ENCODE results near the gene HS3ST4. TPM values are rescaled to one million over a fixed set of nuclear protein-coding genes. Genes with fewer than 3 reads are reported as not detected.

Gene HS3ST4
- total and polyA plus RNA-seq, 2 experiments from 2014 or later = 0.44 to 2.1 TPM

DNA sequence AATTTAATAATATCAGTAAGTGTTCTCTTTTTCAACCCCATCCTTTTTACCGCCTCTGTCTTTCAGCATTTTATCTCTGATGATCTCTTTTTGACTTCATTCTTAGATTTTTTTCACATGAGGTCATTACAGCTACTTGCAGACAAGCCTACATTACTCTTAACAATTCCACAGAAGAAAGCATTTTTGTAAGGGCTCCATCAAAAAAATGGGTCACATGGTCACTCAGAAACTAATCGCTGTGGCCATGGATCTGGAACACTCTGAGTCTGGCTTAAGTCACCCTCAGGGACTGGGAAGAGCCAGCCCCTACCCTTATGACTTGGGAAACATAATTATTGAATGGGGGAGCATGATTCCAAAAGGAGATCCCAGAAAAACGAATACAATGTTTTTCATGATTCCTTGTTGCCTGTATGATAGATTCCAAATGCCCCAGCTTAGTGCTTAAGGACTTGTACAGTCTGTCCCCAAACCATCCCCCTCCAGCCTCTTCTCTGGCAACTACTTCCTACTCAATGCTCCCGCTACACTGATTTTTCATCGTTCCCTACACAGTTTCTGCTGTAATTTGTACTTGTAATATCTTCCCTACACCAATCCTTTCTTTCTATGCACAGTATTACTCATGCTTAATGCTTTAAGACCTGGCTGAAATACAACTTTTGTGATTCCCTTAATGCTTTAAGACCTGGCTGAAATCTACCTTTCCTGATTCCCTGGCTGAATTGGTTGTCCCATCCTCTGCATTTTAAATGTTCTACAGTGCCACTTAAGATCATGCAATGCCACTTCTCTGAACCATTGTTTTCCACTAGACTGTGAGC lies 457.8 kb downstream of the HS3ST4 start:
- Histone ChIP-seq H3K36me3 (ENCODE audit: insufficient read depth) (no peaks in the 10 kb centered on the region), H3F3A (replicated peaks; ENCODE audit: low read depth) (no peaks in the 10 kb centered on the region), H3K27me3 (ENCODE audit: insufficient read depth) (no peaks in the 10 kb centered on the region), H3K4me2 (no peak overlapping the region), H3K4me1 (ENCODE audit: insufficient read depth) (no peaks in the 10 kb centered on the region), H3K4me3 (no peak overlapping the region), H4K20me1 (replicated peaks; ENCODE audit: insufficient read depth) (no peaks in the 10 kb centered on the region), H2AFZ (no peak overlapping the region), H3K9me2 (ENCODE audit: insufficient read depth) (no peaks in the 10 kb centered on the region; the same call in 1 of the 2 replicates), H3K27ac (ENCODE audit: low read depth) (no peak overlapping the region), H3K79me2 (replicated peaks; ENCODE audit: insufficient read depth) (no peaks in the 10 kb centered on the region)
- no peak for TF ChIP-seq CTCF (conservative IDR thresholded peaks at IDR 0.05; ENCODE audit: low read depth in 2 of 2)
- H3K4me3 Mint-ChIP-seq = no peak overlapping the region
- H3K27ac Mint-ChIP-seq = no peak overlapping the region
- no peaks in the 10 kb centered on the region; the same call in 2 of the 3 replicates for H3K36me3 Mint-ChIP-seq (ENCODE audit: low read depth)
- ATAC-seq = no peak
- no peak for DNase-seq (ENCODE audit: low spot score)
- peaks cover 8% of the 10 kb centered on the region; the same call in 2 of the 3 replicates for H3K4me1 Mint-ChIP-seq
- H3K9me3 Mint-ChIP-seq = peaks cover 67% of the 10 kb centered on the region
- H3K27me3 Mint-ChIP-seq (ENCODE audit: insufficient read depth, low read depth, poor library complexity) = peaks cover 4% of the 10 kb centered on the region

- H3K4me1 ChIP-seq (ENCODE audit: insufficient read depth) = no peaks in the 10 kb centered on the region
- DNase-seq (ENCODE audit: low spot score) = no peak
- TF ChIP-seq CREB1 (CRISPR knock-in tag; IDR thresholded peaks at IDR 0.05; ENCODE audit: low read depth) = no peak
- no peak for TF ChIP-seq STAT1 (IDR thresholded peaks at IDR 0.05; ENCODE audit: unreplicated experiment)
- TF ChIP-seq NANOG (IDR thresholded peaks at IDR 0.05; ENCODE audit: borderline replicate concordance) = no peak
- no peak for TF ChIP-seq EZH2phosphoT487 (IDR thresholded peaks at IDR 0.05; ENCODE audit: unreplicated experiment)
- no peak for TF ChIP-seq ETS1 (IDR thresholded peaks at IDR 0.05)
- no peak for TF ChIP-seq EZH2 (IDR thresholded peaks at IDR 0.05; ENCODE audit: low read depth, unreplicated experiment)
- no peak for TF ChIP-seq POLR2AphosphoS5 (IDR thresholded peaks at IDR 0.05; ENCODE audit: low read depth)
- TF ChIP-seq, protein P1, sequence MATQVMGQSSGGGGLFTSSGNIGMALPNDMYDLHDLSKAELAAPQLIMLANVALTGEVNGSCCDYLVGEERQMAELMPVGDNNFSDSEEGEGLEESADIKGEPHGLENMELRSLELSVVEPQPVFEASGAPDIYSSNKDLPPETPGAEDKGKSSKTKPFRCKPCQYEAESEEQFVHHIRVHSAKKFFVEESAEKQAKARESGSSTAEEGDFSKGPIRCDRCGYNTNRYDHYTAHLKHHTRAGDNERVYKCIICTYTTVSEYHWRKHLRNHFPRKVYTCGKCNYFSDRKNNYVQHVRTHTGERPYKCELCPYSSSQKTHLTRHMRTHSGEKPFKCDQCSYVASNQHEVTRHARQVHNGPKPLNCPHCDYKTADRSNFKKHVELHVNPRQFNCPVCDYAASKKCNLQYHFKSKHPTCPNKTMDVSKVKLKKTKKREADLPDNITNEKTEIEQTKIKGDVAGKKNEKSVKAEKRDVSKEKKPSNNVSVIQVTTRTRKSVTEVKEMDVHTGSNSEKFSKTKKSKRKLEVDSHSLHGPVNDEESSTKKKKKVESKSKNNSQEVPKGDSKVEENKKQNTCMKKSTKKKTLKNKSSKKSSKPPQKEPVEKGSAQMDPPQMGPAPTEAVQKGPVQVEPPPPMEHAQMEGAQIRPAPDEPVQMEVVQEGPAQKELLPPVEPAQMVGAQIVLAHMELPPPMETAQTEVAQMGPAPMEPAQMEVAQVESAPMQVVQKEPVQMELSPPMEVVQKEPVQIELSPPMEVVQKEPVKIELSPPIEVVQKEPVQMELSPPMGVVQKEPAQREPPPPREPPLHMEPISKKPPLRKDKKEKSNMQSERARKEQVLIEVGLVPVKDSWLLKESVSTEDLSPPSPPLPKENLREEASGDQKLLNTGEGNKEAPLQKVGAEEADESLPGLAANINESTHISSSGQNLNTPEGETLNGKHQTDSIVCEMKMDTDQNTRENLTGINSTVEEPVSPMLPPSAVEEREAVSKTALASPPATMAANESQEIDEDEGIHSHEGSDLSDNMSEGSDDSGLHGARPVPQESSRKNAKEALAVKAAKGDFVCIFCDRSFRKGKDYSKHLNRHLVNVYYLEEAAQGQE (IDR thresholded peaks at IDR 0.05; ENCODE audit: unreplicated experiment) = no peak
These were observed 463.5 kb downstream of the HS3ST4 start for GRCh38 chr16:26155221-26155620.

More at GRCh38 chr16:26155221-26155620, 463.5 kb downstream of the HS3ST4 start:
- H3K27ac ChIP-seq (ENCODE audit: low read depth) = no peak overlapping the region
- Mint-ChIP-seq H3K36me3 (ENCODE audit: low read depth) (peaks cover 3% of the 10 kb centered on the region; the same call in 1 of the 3 replicates), H3K27me3 (ENCODE audit: insufficient read depth, low read depth, poor library complexity) (peaks cover 3% of the 10 kb centered on the region), H3K9me3 (peaks cover 73% of the 10 kb centered on the region), H3K4me1 (no peaks in the 10 kb centered on the region; the same call in 2 of the 3 replicates), H3K27ac (no peak overlapping the region), H3K4me3 (no peak overlapping the region)
- H4K20me1 ChIP-seq (replicated peaks; ENCODE audit: insufficient read depth) = no peaks in the 10 kb centered on the region
- no peaks in the 10 kb centered on the region for H3K79me2 ChIP-seq (replicated peaks; ENCODE audit: insufficient read depth)
- H3K4me2 ChIP-seq = no peak overlapping the region
- H3K4me3 ChIP-seq = no peak overlapping the region
- no peak for ATAC-seq
- H2AFZ ChIP-seq = no peak overlapping the region
- H3K36me3 ChIP-seq (ENCODE audit: insufficient read depth) = no peaks in the 10 kb centered on the region
- no peaks in the 10 kb centered on the region for H3F3A ChIP-seq (replicated peaks; ENCODE audit: low read depth)
- peaks cover 8% of the 10 kb centered on the region; the same call in 1 of the 2 replicates for H3K9me2 ChIP-seq (ENCODE audit: insufficient read depth)
- H3K27me3 ChIP-seq (ENCODE audit: insufficient read depth) = no peaks in the 10 kb centered on the region
